Stimulated activated CD8-positive, alpha-beta memory T cell treated with anti-CD3 and anti-CD28 coated beads, Interleukin-4, amount 100 ng/mL, for 1 hour (primary cell): ENCODE measurements around the gene SFRP4.
"Not testable (repeated sequence)": the region's sequence is repeated elsewhere in the genome, so short reads cannot be mapped to it uniquely, and the experiment has no call there.

Source experiments
- DNase-seq, 2 donors: peaks; one replicate each; pipeline ENCODE4 v3.0.0-alpha.2; 2020; ENCODE audit warnings: low read depth in 2 of 2, low spot score in 1 of 2

The SFRP4 gene

GRCh38 chr7:37916673-37917660 is at the start of gene SFRP4:
Gene SFRP4, minus strand, starts transcription at chr7:37916817. Its CDS starts 280 bp downstream, at chr7:37916537.
- no peak for DNase-seq

- DNase-seq, result no peak
Measured at GRCh38 chr7:37964196-37964595, 47.6 kb upstream of the SFRP4 start.

GRCh38 chr7:37961251-37961650 is 44.6 kb upstream of the SFRP4 start:
- no peak for DNase-seq

- DNase-seq, result no peak
Measured at GRCh38 chr7:37960483-37960882, 43.9 kb upstream of the SFRP4 start.

GRCh38 chr7:37957221-37957970 is 40.8 kb upstream of the SFRP4 start:
- no peak for DNase-seq

- no peak for DNase-seq
Measured at GRCh38 chr7:37956791-37957190, 40.2 kb upstream of the SFRP4 start.

GRCh38 chr7:37954217-37954616 is 37.6 kb upstream of the SFRP4 start:
- not testable (repeated sequence) for DNase-seq

GRCh38 chr7:37952240-37952639 is 35.6 kb upstream of the SFRP4 start:
- DNase-seq, result no peak

- DNase-seq, result no peak
Measured at GRCh38 chr7:37947941-37948210, 31.3 kb upstream of the SFRP4 start.

GRCh38 chr7:37947138-37947940 is 30.7 kb upstream of the SFRP4 start:
- DNase-seq, result no peak

- no peak for DNase-seq
Measured at GRCh38 chr7:37945336-37945735, 28.7 kb upstream of the SFRP4 start.

GRCh38 chr7:37944737-37945054 is 28.1 kb upstream of the SFRP4 start:
- DNase-seq, result no peak

GRCh38 chr7:37943905-37944736 is 27.5 kb upstream of the SFRP4 start:
- no peak for DNase-seq

GRCh38 chr7:37942934-37943610 is 26.5 kb upstream of the SFRP4 start:
- DNase-seq, result no peak

- no peak for DNase-seq
Measured at GRCh38 chr7:37933018-37933566, 16.5 kb upstream of the SFRP4 start.

- no peak for DNase-seq
Measured at GRCh38 chr7:37932543-37932942, 15.9 kb upstream of the SFRP4 start.

- DNase-seq, result no peak
Measured at GRCh38 chr7:37930226-37930948, 13.8 kb upstream of the SFRP4 start.

- no peak for DNase-seq
Measured at GRCh38 chr7:37928878-37929277, 12.3 kb upstream of the SFRP4 start.

- DNase-seq, result no peak
Measured at GRCh38 chr7:37927773-37928444, 11.3 kb upstream of the SFRP4 start.
